GM18526 (cell line): Measurements from ENCODE around the gene AQP5.

Source experiments
- POLR2A ChIP-seq: IDR thresholded peaks from 3 replicates; pipeline ENCODE4 v1.6.1; 2011; ENCODE audit not compliant: insufficient read length; ENCODE audit errors: extremely low read depth

Gene AQP5

DNA sequence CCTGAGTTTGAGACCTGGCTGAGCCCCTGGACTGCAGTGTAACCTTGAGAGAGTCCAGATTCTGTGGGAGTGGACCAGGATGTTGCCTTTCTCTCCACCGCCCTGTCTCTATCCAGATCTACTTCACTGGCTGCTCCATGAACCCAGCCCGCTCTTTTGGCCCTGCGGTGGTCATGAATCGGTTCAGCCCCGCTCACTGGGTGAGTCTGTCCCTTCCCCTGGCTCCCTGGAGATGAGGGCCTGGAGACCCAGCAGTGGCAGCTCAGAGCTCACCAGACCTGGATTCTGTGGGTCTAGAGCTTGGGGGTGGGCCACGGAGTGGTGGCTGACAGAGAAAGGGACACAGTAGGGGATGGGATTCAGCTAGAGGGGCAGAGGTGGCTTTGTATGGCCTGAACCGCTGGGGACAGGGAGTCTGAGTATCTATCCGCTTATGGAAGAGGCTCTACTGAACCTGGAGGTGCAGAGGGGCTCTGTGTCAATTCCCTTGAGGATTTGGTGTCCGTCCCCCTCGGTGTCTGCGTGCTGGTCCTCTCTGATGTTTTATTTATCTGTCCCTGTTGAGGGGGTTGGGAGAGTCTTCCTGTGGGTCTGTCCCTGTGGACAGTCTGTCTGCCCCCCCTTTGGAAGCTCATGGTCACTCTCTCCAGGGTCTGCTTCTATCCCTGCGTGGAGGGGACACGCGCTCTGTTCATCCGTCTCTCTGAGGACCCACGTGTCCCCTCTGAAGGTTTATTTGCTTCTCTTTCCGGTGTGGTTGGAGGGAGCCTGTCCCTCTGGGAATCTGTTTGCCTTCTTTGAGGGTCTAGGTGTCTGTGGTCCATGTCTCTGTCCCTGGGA is 2.5 kb downstream of the AQP5 start:
- no peak for TF ChIP-seq POLR2A

DNA sequence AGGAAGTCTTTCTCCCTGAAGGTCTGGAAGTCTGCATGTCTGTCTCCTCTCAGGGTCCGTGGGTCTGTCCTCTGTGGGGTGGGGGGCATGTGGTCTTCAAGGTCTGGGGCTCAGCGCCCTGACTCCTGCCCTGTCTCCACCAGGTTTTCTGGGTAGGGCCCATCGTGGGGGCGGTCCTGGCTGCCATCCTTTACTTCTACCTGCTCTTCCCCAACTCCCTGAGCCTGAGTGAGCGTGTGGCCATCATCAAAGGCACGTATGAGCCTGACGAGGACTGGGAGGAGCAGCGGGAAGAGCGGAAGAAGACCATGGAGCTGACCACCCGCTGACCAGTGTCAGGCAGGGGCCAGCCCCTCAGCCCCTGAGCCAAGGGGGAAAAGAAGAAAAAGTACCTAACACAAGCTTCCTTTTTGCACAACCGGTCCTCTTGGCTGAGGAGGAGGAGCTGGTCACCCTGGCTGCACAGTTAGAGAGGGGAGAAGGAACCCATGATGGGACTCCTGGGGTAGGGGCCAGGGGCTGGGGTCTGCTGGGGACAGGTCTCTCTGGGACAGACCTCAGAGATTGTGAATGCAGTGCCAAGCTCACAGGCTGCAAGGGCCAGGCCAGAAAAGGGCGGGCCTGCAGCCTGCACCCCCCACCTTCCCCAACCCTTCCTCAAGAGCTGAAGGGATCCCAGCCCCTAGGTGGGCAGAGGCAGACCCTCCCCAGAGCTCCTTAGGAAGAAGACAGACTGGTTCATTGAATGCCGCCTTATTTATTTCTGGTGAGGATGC is 3.4 kb downstream of the AQP5 start:
- TF ChIP-seq POLR2A, result no peak

DNA sequence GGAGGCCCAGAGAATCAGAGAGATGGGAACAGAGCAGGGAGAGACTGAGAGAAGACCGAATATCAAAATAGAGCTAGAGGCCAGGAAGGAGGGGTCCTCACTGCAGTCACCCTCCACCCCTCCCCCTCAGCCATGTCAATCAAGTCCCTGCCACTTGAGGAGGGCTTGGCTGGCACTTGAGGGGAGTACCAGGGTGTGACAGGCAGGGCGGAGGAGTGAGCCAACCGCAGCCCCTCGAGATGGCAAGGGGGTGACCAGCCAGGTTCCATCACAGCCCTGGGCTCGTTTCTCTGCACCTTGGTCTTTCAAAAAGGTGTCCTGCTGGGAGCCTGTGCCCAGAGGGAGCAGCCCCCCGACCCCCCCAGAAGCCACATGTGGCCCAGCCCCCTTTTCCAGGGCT is 4.2 kb downstream of the AQP5 start:
- TF ChIP-seq POLR2A, result no peak

DNA sequence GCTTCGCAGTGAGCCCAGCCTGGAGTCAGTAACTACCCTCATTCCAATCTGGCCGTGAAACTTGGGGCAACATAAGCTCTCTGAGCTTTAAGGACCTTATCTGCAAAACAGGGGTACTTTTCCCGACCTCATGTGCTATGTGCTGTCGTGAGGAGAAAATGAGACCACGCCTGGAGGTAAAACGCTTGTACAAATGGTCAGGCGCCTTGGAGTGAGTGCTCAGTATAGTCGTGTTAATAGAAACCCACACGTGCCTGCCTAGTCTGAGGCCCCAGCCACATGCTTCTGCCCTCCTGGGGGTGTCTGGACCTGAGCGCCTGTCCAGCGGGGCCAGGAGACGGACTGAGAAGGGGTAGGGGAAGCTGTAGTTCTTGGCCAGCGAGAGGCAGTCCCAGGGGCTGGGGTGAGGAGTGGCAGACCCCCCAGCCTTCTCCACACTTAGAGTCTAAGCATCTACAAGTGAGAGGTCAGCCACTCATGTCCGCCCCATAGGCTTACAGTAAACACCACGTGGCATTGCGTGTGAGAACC is 4.9 kb downstream of the AQP5 start:
- no peak for TF ChIP-seq POLR2A

- TF ChIP-seq POLR2A, result no peak
Observed at GRCh38 chr12:49967042-49967776, 5.5 kb downstream of the AQP5 start.

- no peak for TF ChIP-seq POLR2A
Observed at GRCh38 chr12:49967777-49968250, 6.1 kb downstream of the AQP5 start.

DNA sequence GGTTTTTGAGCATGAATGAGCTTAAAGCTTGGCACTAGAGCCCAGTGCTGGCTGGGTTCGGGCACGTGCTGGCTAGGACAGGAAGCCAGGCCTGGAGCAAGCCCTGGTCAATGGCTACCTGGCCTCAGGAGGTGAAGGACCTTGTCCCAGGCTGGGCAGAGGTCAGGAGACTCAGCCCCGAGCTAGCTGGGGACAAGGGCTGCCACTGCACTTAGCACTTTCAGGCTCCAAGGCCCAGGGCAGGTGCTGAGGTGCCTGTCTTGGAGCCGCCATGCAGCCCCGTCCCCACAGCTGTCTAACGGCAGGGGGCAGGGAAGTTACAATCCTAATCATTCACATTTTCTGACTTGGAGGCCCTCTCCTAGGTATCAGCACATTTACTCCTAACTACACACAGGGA is 6.8 kb downstream of the AQP5 start:
- no peak for TF ChIP-seq POLR2A

- no peak for TF ChIP-seq POLR2A
Observed at GRCh38 chr12:49969027-49969426, 7.4 kb downstream of the AQP5 start.

DNA sequence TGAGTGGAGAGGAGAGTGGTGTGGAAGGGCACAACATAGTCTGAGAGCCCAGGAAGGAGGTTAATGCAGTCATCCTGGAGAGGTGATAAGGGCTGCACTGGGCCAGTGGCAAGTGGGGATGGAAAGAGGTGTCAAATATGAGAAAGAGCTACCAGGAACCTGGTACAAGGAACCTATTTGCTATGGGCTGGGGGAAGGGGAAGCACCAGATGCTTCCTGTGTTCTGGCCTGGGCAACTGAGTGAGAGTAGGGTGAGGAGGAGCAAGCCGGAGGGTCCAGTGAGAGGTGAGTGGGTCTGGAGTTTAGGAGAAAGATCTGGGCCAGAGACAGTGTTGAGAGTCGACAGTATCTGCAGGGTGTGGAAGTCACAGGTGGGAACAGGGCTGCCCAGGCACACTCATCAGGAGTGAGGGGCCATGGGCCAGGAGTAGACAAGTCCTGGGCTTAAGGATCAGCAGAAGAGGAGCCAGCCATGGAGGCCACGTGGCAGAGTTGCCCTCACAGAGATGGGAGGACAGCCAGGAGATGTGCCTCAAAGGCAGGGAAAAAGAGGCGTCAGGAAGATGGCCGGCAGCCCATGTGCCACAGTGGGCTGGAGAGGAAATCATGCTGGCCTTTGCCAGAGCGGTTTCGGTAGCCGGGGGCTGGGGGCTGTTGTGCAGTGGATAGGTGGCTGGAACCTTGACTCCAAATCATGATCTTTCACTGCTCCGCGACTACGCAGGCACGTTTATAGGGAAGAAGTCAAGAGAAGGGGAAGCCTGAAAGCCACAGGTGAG is 8.2 kb downstream of the AQP5 start:
- TF ChIP-seq POLR2A, result no peak

GRCh38 chr12:49970658-49971057 is 9.0 kb downstream of the AQP5 start:
- TF ChIP-seq POLR2A, result no peak

DNA sequence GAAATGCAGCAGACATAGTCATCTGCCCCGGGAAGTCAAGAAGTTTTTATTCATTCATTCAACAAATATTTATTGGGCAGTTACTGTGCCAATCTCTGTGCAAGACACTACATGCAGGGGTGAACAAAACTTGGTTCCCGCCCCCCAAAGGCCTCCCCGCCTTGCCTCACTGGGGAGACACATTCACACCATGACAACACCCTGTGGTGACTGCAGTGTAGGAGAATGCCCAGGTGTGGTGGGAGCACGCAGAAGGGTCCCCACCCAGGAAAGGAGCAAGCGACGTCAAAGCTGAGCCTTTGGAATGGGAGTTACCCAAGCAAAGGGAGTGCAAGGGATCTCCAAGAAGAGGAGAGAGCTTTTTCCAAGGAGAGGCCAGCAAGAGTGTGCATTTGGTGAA is 9.5 kb downstream of the AQP5 start:
- TF ChIP-seq POLR2A, result no peak

- no peak for TF ChIP-seq POLR2A
Observed at GRCh38 chr12:49972129-49972528, 10.5 kb downstream of the AQP5 start.

DNA sequence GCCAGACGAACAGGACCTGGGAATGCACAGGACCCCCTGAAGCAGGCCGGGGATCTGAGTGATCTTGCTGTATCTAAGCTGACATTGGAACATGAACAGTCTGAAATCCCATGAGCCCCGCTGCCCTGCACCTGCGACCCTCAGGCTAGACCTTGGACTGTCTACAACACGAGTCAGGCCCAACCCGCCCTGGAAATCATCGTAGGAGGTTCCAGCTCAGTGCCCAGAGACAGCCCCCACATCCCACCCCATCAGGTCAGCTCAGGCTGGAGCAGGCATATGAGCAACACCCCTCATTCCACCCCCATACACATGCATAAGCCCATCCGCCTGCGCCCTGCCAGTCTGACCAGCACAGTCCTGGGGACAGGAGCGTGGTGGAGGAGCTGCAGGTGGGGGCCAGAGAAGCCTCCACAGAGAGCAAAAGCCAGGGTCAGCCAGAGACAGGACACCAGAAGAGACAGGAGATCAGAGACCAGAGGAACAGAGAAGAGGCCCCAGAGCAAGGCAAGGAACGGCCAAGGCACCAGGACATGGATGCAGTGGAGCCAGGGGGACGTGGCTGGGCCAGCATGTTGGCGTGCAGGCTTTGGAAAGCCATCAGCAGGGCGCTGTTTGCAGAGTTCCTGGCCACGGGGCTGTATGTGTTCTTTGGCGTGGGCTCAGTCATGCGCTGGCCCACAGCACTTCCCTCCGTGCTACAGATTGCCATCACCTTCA is 11.1 kb downstream of the AQP5 start, which contains the start of gene AQP6:
Gene AQP6 (plus strand): TSS at position 307 of the 720 bp plus-strand sequence. CDS start 227 bp downstream, at position 534.
- no peak for TF ChIP-seq POLR2A

DNA sequence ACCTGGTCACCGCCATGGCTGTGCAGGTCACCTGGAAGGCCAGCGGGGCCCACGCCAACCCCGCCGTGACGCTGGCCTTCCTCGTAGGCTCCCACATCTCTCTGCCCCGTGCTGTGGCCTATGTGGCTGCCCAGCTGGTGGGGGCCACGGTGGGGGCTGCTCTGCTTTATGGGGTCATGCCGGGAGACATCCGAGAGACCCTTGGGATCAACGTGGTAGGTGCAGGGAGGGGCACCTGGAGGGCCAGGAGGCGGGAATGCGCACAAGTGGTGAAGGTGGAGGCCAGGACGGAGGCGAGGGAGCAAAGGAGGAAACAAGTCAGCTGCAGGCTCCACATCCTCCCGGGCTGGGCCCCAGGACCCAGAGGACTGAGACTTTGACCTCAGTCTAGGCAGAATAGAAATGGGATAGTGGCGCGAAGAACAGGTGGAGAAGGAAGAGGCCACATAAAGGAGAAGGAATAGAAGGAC is 11.7 kb downstream of the AQP5 start:
- no peak for TF ChIP-seq POLR2A

- no peak for TF ChIP-seq POLR2A
Observed at GRCh38 chr12:49974231-49974675, 12.6 kb downstream of the AQP5 start.
